Ishikawa (cell line): ENCODE measurements around the gene ZBTB49.

ENCODE experiments used
- CREB1 ChIP-seq: IDR thresholded peaks from 2 replicates; pipeline ENCODE4 v1.6.1; 2012; ENCODE audit warnings: low read depth
- FOXM1 ChIP-seq: IDR thresholded peaks from 2 replicates; pipeline ENCODE4 v1.6.1; 2012; ENCODE audit warnings: low read depth, borderline replicate concordance
- RAD21 ChIP-seq: IDR thresholded peaks from 2 replicates; pipeline ENCODE4 v1.6.1; 2012; ENCODE audit warnings: low read depth
- YY1 ChIP-seq: IDR thresholded peaks from 2 replicates; pipeline ENCODE4 v1.6.1; 2012; ENCODE audit warnings: low read depth
- ZBTB7A ChIP-seq: IDR thresholded peaks from 2 replicates; pipeline ENCODE4 v1.6.1; 2012; ENCODE audit warnings: low read depth
- TF ChIP-seq, protein P1 (sequence below): IDR thresholded peaks from 2 replicates; pipeline ENCODE4 v1.6.1; 2012

DNA sequence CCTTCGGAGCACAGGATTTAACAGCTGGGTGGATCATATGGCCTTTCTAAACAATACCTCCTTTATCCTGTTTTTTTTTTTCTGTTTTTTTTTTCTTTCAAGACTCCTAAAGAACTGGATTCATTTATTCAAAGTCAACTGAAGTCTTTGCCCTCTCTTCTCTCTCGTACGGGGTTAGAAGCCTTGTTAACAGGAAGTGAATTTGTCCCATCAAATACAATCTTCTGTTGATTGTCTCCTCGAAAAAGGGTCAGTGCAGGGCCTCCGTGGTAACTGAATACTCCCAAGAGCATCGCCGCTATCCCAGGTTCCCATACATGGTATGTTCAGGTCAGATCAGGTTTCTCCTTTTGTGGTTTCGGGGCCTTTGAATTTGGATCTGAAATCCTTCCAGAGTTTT lies 40.2 kb upstream of the ZBTB49 start:
- TF ChIP-seq RAD21 (no peak), FOXM1 (no peak), CREB1 (no peak), YY1 (no peak), ZBTB7A (no peak)
- TF ChIP-seq, protein P1, sequence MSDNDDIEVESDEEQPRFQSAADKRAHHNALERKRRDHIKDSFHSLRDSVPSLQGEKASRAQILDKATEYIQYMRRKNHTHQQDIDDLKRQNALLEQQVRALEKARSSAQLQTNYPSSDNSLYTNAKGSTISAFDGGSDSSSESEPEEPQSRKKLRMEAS: no peak
